Liver (tissue), 9 donors: ENCODE results near the gene USH2A. TPM values are rescaled to one million over a fixed set of nuclear protein-coding genes. Genes with fewer than 3 reads are reported as not detected.

Experiments used
- DNase-seq: peaks from one replicate; pipeline ENCODE4 v3.0.0-alpha.2; 2017; ENCODE audit warnings: low spot score
- H3K27ac ChIP-seq, 2 donors: one replicate each; pipeline ENCODE4 v1.7.0; 2013; ENCODE audit warnings: inconsistent platforms in 2 of 2, low read length in 2 of 2, control low read depth in 1 of 2, low read depth in 1 of 2, mild to moderate bottlenecking in 1 of 2
- H3K27me3 ChIP-seq, 4 donors: one replicate each; pipeline versions ENCODE4 v1.6.1 to v1.7.0; 2013; ENCODE audit warnings: low read length in 3 of 4, inconsistent platforms in 1 of 4, mild to moderate bottlenecking in 1 of 4, moderate library complexity in 1 of 4; ENCODE audit not compliant: control insufficient read depth in 4 of 4, insufficient read depth in 4 of 4
- H3K36me3 ChIP-seq, 4 donors: one replicate each; pipeline versions ENCODE4 v1.6.1 to v1.7.0; 2013; ENCODE audit warnings: low read length in 3 of 4, mild to moderate bottlenecking in 3 of 4, low read depth in 1 of 4, moderate library complexity in 1 of 4; ENCODE audit not compliant: control insufficient read depth in 4 of 4, insufficient read depth in 3 of 4
- H3K4me1 ChIP-seq, 4 donors: one replicate each; pipeline versions ENCODE4 v1.6.1 to v1.7.0; 2013; ENCODE audit warnings: low read length in 3 of 4, mild to moderate bottlenecking in 3 of 4, moderate library complexity in 1 of 4; ENCODE audit not compliant: control insufficient read depth in 4 of 4, insufficient read depth in 4 of 4
- H3K4me3 ChIP-seq, 3 donors: one replicate each; pipeline versions ENCODE4 v1.6.1 to v1.7.0; 2013; ENCODE audit warnings: low read length in 3 of 3, control low read depth in 1 of 3, low read depth in 1 of 3, mild to moderate bottlenecking in 1 of 3
- H3K9ac ChIP-seq, 2 donors: one replicate each; pipeline ENCODE4 v1.7.0; 2013; ENCODE audit warnings: low read length in 2 of 2, mild to moderate bottlenecking in 2 of 2, moderate library complexity in 2 of 2, control low read depth in 1 of 2, low read depth in 1 of 2
- H3K9me3 ChIP-seq, 4 donors: one replicate each; pipeline versions ENCODE4 v1.6.1 to v1.7.0; 2013; ENCODE audit warnings: low read length in 3 of 4; ENCODE audit not compliant: control insufficient read depth in 4 of 4
- EGR1 ChIP-seq, 2 donors: IDR thresholded peaks; 2 replicates each; pipeline ENCODE4 v1.6.1; 2016 to 2018; ENCODE audit warnings: antibody characterized with exemption in 2 of 2, low read depth in 2 of 2
- FOXA1 ChIP-seq: IDR thresholded peaks from 2 replicates; pipeline ENCODE4 v1.6.1; 2016; ENCODE audit warnings: antibody characterized with exemption
- FOXA2 ChIP-seq: IDR thresholded peaks from 2 replicates; pipeline ENCODE4 v1.6.1; 2016; ENCODE audit warnings: antibody characterized with exemption
- GABPA ChIP-seq, 2 donors: IDR thresholded peaks in 1 of 2; conservative IDR thresholded peaks in 1 of 2; 2 replicates each; pipeline ENCODE4 v1.6.1; 2016; ENCODE audit warnings: antibody characterized with exemption in 2 of 2, mild to moderate bottlenecking in 1 of 2, moderate library complexity in 1 of 2
- HNF4A ChIP-seq, 2 donors: conservative IDR thresholded peaks; 2 replicates each; pipeline ENCODE4 v1.6.1; 2016; ENCODE audit warnings: antibody characterized with exemption in 2 of 2, mild to moderate bottlenecking in 2 of 2
- JUND ChIP-seq, 2 donors: IDR thresholded peaks; 2 replicates each; pipeline ENCODE4 v1.6.1; 2016; ENCODE audit warnings: antibody characterized with exemption in 2 of 2
- NR2F2 ChIP-seq: IDR thresholded peaks from 2 replicates; pipeline ENCODE4 v1.6.1; 2016; ENCODE audit warnings: antibody characterized with exemption
- SP1 ChIP-seq: IDR thresholded peaks from 2 replicates; pipeline ENCODE4 v1.6.1; 2018; ENCODE audit warnings: antibody characterized with exemption, mild to moderate bottlenecking
- TAF1 ChIP-seq: conservative IDR thresholded peaks from 2 replicates; pipeline ENCODE4 v1.6.1; 2016; ENCODE audit warnings: antibody characterized with exemption, mild to moderate bottlenecking
- YY1 ChIP-seq: IDR thresholded peaks from 2 replicates; pipeline ENCODE4 v1.6.1; 2016; ENCODE audit warnings: antibody characterized with exemption, mild to moderate bottlenecking
- WGBS: extraction: QIAGEN DNeasy Blood & Tissue Kit; methylation state at CpG from one replicate; pipeline ENCODE4 v1.1.7; 2013; 5-methylcytosine and 5-hydroxymethylcytosine counted together
- polyA plus RNA-seq, 2 donors: library from polyadenylated mRNA; stranded (reverse) in 1 of 2; unstranded in 1 of 2; fragments of 200-250 nt in 1 of 2; fragments of >200 nt in 1 of 2; fragmentation: Nextera tagmentation in 1 of 2; extraction: Ambion mirVana in 1 of 2; gene quantifications; one replicate each; pipeline versions ENCODE4 v1.2.1 to v1.2.3, GENCODE V29; 2013 to 2015
- total RNA-seq, 2 donors: library from RNA; depleted of rRNA; stranded (reverse); fragments of >200 nt; gene quantifications; one replicate each; pipeline ENCODE4 v1.2.3, GENCODE V29; 2014
- TF ChIP-seq, protein P1 (sequence below): IDR thresholded peaks from 2 replicates; pipeline ENCODE4 v1.6.1; 2016; ENCODE audit warnings: antibody characterized with exemption
- TF ChIP-seq, protein P2 (sequence below): IDR thresholded peaks from 2 replicates; pipeline ENCODE4 v1.6.1; 2016; ENCODE audit warnings: antibody characterized with exemption
- TF ChIP-seq, protein P3 (sequence below): IDR thresholded peaks from 2 replicates; pipeline ENCODE4 v1.6.1; 2016; ENCODE audit warnings: antibody characterized with exemption
- TF ChIP-seq, protein P4 (sequence below): IDR thresholded peaks from 2 replicates; pipeline ENCODE4 v1.6.1; 2016; ENCODE audit warnings: antibody characterized with exemption, mild to moderate bottlenecking
- donor health status: healthy.
- donor health status: healthy.
- donor health status: healthy.
- donor health status: healthy.
- donor health status: healthy.

Gene USH2A
- total and polyA plus RNA-seq, 4 donors, result 0.14 to 1.0 (median 0.31) TPM

DNA sequence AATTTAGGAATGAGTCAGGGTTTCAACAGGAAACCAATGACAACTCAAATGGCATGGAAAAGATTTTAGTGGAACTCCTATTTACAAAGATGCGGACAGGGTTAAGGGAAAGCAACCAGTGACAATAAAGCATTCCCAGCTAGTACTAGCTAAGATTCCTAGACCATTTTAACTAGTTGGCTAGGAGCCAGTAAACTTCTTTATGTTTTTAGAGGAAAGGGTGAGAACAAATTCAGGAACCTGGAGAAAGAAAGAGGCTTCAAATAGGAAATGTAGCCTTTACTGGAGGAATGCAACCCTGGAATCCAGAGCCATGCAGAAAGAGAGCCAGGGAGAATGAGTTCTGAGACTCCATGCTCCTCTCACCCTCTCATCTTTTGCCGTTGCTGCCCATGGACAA lies 439.6 kb downstream of the USH2A start (continued):
- TF ChIP-seq SP1, result no peak
- TF ChIP-seq, protein P1, sequence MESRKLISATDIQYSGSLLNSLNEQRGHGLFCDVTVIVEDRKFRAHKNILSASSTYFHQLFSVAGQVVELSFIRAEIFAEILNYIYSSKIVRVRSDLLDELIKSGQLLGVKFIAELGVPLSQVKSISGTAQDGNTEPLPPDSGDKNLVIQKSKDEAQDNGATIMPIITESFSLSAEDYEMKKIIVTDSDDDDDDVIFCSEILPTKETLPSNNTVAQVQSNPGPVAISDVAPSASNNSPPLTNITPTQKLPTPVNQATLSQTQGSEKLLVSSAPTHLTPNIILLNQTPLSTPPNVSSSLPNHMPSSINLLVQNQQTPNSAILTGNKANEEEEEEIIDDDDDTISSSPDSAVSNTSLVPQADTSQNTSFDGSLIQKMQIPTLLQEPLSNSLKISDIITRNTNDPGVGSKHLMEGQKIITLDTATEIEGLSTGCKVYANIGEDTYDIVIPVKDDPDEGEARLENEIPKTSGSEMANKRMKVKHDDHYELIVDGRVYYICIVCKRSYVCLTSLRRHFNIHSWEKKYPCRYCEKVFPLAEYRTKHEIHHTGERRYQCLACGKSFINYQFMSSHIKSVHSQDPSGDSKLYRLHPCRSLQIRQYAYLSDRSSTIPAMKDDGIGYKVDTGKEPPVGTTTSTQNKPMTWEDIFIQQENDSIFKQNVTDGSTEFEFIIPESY, result no peak
- no peak for TF ChIP-seq FOXA1

DNA sequence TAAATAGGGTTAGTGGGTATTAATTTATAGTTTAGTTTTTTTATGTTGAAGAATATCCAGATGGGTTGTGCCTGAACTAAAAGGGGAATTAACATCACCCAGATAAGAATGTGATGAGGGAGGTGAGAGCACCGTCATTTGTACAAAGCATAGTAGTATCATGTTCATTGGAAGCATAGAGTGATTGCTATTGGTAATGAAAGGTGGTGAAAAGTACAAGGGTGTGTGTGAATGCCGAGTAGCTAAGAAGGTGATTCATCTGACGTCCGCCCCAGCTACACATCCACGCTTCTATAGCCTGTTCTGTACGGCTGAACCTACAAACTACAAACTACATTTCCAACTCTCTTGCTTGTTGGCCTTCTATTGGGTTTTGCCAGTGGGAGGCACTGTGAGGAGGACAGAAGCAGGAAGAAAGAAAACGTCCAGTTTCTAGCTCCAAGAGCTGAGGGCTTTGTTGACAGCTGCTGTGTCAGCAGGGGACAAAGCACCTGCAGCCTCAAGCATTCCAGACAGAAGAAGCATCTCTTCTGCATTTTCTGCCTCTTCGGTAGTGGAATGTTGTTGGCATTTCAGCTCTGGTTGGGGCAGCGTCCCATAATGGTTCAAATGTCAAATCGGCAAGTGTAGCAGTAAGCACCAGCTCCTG lies 451.3 kb downstream of the USH2A start:
- WGBS, result 76% methylated on average over 10 of the region's 10 CpGs

DNA sequence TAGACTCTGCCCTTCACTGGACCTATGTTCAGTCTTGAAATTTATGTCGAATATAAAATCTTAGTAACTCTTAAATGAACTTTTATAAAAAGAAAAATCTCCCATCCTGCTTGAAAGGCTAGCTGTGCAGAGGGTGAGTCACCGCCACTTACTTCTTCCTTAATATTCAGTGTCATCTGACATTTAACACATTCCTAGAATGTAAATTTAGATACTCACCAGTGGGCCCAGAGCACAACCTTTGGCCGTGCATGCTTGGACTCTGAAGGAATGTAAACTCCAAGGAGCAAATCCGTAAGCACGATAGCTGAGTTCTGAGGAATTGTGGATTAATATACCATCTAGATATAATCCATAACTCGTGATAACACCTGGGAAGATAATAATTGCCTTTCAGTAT lies 452.8 kb downstream of the USH2A start:
- no peak overlapping the region for H3K9ac ChIP-seq
- no peak overlapping the region for H3K4me3 ChIP-seq
- no peak for TF ChIP-seq TAF1
- TF ChIP-seq, protein P2, sequence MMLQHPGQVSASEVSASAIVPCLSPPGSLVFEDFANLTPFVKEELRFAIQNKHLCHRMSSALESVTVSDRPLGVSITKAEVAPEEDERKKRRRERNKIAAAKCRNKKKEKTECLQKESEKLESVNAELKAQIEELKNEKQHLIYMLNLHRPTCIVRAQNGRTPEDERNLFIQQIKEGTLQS, result no peak
- TF ChIP-seq NR2F2, result no peak
- no peak for TF ChIP-seq FOXA2
- no peak for TF ChIP-seq YY1
- no peaks in the 10 kb centered on the region for H3K9me3 ChIP-seq
- H3K27ac ChIP-seq, result no peak overlapping the region
- no peak for DNase-seq
- H3K4me1 ChIP-seq, result no peaks in the 10 kb centered on the region
- no peaks in the 10 kb centered on the region for H3K27me3 ChIP-seq
- H3K36me3 ChIP-seq, result no peaks in the 10 kb centered on the region
- 75% methylated on average over 6 of the region's 6 CpGs for WGBS

More for the DNA sequence above, 451.3 kb downstream of the USH2A start:
- Histone ChIP-seq H3K36me3 (no peaks in the 10 kb centered on the region), H3K4me3 (no peak overlapping the region), H3K27ac (no peak overlapping the region), H3K4me1 (no peaks in the 10 kb centered on the region), H3K27me3 (no peaks in the 10 kb centered on the region), H3K9me3 (no peaks in the 10 kb centered on the region), H3K9ac (no peak overlapping the region)
- TF ChIP-seq NR2F2, result no peak
- no peak for TF ChIP-seq EGR1 (IDR thresholded peaks at IDR 0.05; ENCODE audit: low read depth in 2 of 2)
- no peak for TF ChIP-seq GABPA (IDR thresholded peaks at IDR 0.05 in 1 of 2, conservative IDR thresholded peaks at IDR 0.05 in 1 of 2)
- no peak for TF ChIP-seq FOXA1
- TF ChIP-seq, protein P3, sequence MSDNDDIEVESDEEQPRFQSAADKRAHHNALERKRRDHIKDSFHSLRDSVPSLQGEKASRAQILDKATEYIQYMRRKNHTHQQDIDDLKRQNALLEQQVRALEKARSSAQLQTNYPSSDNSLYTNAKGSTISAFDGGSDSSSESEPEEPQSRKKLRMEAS, result no peak
- no peak for TF ChIP-seq JUND (IDR thresholded peaks at IDR 0.05)
- TF ChIP-seq, protein P4, sequence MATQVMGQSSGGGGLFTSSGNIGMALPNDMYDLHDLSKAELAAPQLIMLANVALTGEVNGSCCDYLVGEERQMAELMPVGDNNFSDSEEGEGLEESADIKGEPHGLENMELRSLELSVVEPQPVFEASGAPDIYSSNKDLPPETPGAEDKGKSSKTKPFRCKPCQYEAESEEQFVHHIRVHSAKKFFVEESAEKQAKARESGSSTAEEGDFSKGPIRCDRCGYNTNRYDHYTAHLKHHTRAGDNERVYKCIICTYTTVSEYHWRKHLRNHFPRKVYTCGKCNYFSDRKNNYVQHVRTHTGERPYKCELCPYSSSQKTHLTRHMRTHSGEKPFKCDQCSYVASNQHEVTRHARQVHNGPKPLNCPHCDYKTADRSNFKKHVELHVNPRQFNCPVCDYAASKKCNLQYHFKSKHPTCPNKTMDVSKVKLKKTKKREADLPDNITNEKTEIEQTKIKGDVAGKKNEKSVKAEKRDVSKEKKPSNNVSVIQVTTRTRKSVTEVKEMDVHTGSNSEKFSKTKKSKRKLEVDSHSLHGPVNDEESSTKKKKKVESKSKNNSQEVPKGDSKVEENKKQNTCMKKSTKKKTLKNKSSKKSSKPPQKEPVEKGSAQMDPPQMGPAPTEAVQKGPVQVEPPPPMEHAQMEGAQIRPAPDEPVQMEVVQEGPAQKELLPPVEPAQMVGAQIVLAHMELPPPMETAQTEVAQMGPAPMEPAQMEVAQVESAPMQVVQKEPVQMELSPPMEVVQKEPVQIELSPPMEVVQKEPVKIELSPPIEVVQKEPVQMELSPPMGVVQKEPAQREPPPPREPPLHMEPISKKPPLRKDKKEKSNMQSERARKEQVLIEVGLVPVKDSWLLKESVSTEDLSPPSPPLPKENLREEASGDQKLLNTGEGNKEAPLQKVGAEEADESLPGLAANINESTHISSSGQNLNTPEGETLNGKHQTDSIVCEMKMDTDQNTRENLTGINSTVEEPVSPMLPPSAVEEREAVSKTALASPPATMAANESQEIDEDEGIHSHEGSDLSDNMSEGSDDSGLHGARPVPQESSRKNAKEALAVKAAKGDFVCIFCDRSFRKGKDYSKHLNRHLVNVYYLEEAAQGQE, result no peak
- TF ChIP-seq, protein P2, result no peak
- TF ChIP-seq HNF4A (conservative IDR thresholded peaks at IDR 0.05), result no peak
- DNase-seq, result no peak
